HepG2 (cell line): ENCODE measurements around the gene CSNK1D. TPM values are rescaled to one million over a fixed set of nuclear protein-coding genes. Genes with fewer than 3 reads are reported as not detected.
A peak's percentile ranks its signal among the peaks of the same experiment; 100 is the strongest.

Experiments
- AHR ChIP-seq: IDR thresholded peaks from 2 replicates; pipeline ENCODE4 v1.6.1; 2018; ENCODE audit warnings: missing genetic modification reagents, missing compliant biosample characterization
- CREB1 ChIP-seq, 2 experiments: fragments of 450-650 bp in 1 of 2; IDR thresholded peaks; 2 replicates each; pipeline ENCODE4 v1.6.1; 2016 to 2017; ENCODE audit warnings: control low read depth in 1 of 2, mild to moderate bottlenecking in 1 of 2, missing compliant biosample characterization in 1 of 2, missing genetic modification characterization in 1 of 2
- DPF2 ChIP-seq: sonication (generic); formaldehyde crosslinking; IDR thresholded peaks from 2 replicates; pipeline ENCODE4 v1.4.0; 2020; ENCODE audit warnings: mild to moderate bottlenecking, low read depth, missing genetic modification reagents, borderline replicate concordance
- GTF3A ChIP-seq: sonication (generic); formaldehyde crosslinking; conservative IDR thresholded peaks from 2 replicates; pipeline ENCODE4 v1.4.0; 2020; ENCODE audit warnings: mild to moderate bottlenecking, missing genetic modification reagents
- HCFC1 ChIP-seq: fragments of 150-350 bp; IDR thresholded peaks from 2 replicates; pipeline ENCODE4 v1.6.1; 2014; ENCODE audit warnings: low read depth, low read length
- SNAPC4 ChIP-seq: sonication (generic); formaldehyde crosslinking; IDR thresholded peaks from 2 replicates; pipeline ENCODE4 v1.4.0; 2020; ENCODE audit warnings: mild to moderate bottlenecking, missing genetic modification reagents
- SNAPC5 ChIP-seq: sonication (generic); formaldehyde crosslinking; IDR thresholded peaks from 2 replicates; pipeline ENCODE4 v1.8.1; 2023; ENCODE audit warnings: mild to moderate bottlenecking, missing genetic modification reagents, borderline replicate concordance
- ZHX2 ChIP-seq, 2 experiments: sonication (generic) in 1 of 2; formaldehyde crosslinking in 1 of 2; IDR thresholded peaks; 2 replicates each; pipeline versions ENCODE4 v1.6.1 to v1.9.0; 2014 to 2022; ENCODE audit warnings: antibody characterized with exemption in 1 of 2, borderline replicate concordance in 1 of 2, inconsistent platforms in 1 of 2, low read depth in 1 of 2, missing genetic modification reagents in 1 of 2
- polyA plus RNA-seq, 8 experiments: library from polyadenylated mRNA; depleted of rRNA in 3 of 8; stranded (reverse) in 7 of 8; unstranded in 1 of 8; fragments of >200 nt; fragmentation: Illumina TruSeq in 4 of 8; extraction: Trizol in 4 of 8; gene quantifications; 2 replicates each; pipeline versions ENCODE4 v1.2.1 to v1.2.3, GENCODE V29; 2011 to 2016; ENCODE audit warnings: low read depth in 4 of 8, missing spikeins in 1 of 8, mixed read lengths in 1 of 8; ENCODE audit not compliant: insufficient read depth in 1 of 8
- total RNA-seq, 5 experiments: library from RNA; depleted of rRNA; stranded (reverse); fragments of >200 nt; fragmentation: Illumina TruSeq; extraction: Trizol; gene quantifications; 2 replicates each; pipeline ENCODE4 v1.2.3, GENCODE V29; 2016; ENCODE audit warnings: low read depth in 1 of 5
- TF ChIP-seq, protein P1 (sequence below): sonication (generic); formaldehyde crosslinking; IDR thresholded peaks from 2 replicates; pipeline ENCODE4 v1.8.0; 2022; ENCODE audit warnings: low read depth, missing genetic modification reagents
- TF ChIP-seq, protein P2 (sequence below): sonication (generic); formaldehyde crosslinking; IDR thresholded peaks from 2 replicates; pipeline ENCODE4 v1.4.0; 2020; ENCODE audit warnings: mild to moderate bottlenecking, low read depth, missing genetic modification reagents
- TF ChIP-seq, protein P3 (sequence below): sonication (generic); IDR thresholded peaks from 2 replicates; pipeline ENCODE4 v1.6.1; 2016; ENCODE audit warnings: low read depth, borderline replicate concordance

The CSNK1D gene
- total and polyA plus RNA-seq, 2 of the 13 experiments (the other 11 are each of a cell fraction or from before 2014, with no cell fraction given) = 31.5 to 128 TPM

- TF ChIP-seq, protein P1, sequence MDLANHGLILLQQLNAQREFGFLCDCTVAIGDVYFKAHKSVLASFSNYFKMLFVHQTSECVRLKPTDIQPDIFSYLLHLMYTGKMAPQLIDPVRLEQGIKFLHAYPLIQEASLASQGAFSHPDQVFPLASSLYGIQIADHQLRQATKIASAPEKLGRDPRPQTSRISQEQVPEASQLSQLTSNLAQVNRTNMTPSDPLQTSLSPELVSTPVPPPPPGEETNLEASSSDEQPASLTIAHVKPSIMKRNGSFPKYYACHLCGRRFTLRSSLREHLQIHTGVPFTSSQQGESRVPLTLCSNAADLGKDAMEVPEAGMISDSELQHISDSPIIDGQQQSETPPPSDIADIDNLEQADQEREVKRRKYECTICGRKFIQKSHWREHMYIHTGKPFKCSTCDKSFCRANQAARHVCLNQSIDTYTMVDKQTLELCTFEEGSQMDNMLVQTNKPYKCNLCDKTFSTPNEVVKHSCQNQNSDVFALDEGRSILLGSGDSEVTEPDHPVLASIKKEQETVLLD (CRISPR knock-in tag) = 0 out of 2 replicates have a peak, but pooled peaks have one; percentile 30
- TF ChIP-seq SNAPC5 (CRISPR knock-in tag) (0 out of 2 replicates have a peak, but pooled peaks have one; percentile 71), HCFC1 (no peak; the same call in 1 of the 2 replicates), AHR (CRISPR knock-in tag) (0 out of 2 replicates have a peak, but pooled peaks have one; percentile 46), SNAPC4 (peak; percentile 81; the same call in 1 of the 2 replicates), CREB1 (IDR thresholded peaks at IDR 0.05) (peak; percentile 80), CREB1 (CRISPR knock-in tag; IDR thresholded peaks at IDR 0.05) (peak; percentile 76), GTF3A (CRISPR knock-in tag) (no peak), DPF2 (CRISPR knock-in tag) (peak; percentile 92), ZHX2 (IDR thresholded peaks at IDR 0.05; ENCODE audit: low read depth) (peak; percentile 70; the same call in 1 of the 2 replicates), ZHX2 (CRISPR knock-in tag; IDR thresholded peaks at IDR 0.05; ENCODE audit: borderline replicate concordance) (no peak)
- TF ChIP-seq, protein P2, sequence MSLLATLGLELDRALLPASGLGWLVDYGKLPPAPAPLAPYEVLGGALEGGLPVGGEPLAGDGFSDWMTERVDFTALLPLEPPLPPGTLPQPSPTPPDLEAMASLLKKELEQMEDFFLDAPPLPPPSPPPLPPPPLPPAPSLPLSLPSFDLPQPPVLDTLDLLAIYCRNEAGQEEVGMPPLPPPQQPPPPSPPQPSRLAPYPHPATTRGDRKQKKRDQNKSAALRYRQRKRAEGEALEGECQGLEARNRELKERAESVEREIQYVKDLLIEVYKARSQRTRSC = no peak
- TF ChIP-seq, protein P3, sequence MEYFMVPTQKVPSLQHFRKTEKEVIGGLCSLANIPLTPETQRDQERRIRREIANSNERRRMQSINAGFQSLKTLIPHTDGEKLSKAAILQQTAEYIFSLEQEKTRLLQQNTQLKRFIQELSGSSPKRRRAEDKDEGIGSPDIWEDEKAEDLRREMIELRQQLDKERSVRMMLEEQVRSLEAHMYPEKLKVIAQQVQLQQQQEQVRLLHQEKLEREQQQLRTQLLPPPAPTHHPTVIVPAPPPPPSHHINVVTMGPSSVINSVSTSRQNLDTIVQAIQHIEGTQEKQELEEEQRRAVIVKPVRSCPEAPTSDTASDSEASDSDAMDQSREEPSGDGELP = peak; percentile 100
Observed at GRCh38 chr17:82267575-82268379, 5.7 kb downstream of the CSNK1D start (continued).
